ENCODE data around the gene VCAN.

DNA sequence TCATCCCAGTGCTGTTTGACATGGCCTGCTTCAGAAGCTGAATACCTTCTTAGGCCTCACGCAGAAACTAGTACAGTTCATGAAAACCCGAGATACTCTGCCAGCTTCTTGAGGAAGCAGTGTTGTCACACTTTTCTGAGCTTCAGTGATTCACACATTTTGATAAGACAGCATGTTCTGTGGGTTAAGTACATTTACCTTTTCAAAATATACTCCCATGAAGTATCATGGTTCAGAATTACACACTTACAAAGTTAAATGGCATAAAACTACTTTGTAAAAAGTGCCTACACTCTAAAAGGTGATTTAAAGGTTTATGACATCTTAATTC, 56.9 kb downstream of the VCAN start:
- TF ChIP-seq, protein P1, sequence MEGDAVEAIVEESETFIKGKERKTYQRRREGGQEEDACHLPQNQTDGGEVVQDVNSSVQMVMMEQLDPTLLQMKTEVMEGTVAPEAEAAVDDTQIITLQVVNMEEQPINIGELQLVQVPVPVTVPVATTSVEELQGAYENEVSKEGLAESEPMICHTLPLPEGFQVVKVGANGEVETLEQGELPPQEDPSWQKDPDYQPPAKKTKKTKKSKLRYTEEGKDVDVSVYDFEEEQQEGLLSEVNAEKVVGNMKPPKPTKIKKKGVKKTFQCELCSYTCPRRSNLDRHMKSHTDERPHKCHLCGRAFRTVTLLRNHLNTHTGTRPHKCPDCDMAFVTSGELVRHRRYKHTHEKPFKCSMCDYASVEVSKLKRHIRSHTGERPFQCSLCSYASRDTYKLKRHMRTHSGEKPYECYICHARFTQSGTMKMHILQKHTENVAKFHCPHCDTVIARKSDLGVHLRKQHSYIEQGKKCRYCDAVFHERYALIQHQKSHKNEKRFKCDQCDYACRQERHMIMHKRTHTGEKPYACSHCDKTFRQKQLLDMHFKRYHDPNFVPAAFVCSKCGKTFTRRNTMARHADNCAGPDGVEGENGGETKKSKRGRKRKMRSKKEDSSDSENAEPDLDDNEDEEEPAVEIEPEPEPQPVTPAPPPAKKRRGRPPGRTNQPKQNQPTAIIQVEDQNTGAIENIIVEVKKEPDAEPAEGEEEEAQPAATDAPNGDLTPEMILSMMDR (conservative IDR thresholded peaks at IDR 0.05; ENCODE audit: low read length), result no peak
- TF ChIP-seq EZH2phosphoT487 (IDR thresholded peaks at IDR 0.05; ENCODE audit: borderline replicate concordance, low read depth, low read length), result no peak
